Type B pancreatic cell (in vitro differentiated cells): Measurements from ENCODE around the gene GCH1. TPM values are rescaled to one million over a fixed set of nuclear protein-coding genes. Genes with fewer than 3 reads are reported as not detected.
"Not testable (repeated sequence)": the region's sequence is repeated elsewhere in the genome, so short reads cannot be mapped to it uniquely, and the experiment has no call there.

Experiments
- DNase-seq: peaks from one replicate; pipeline ENCODE4 v3.0.0; 2021; ENCODE audit warnings: mixed read lengths; ENCODE audit not compliant: unreplicated experiment; ENCODE audit errors: extremely low spot score
- H3K27ac Mint-ChIP-seq: 2 replicates; pipeline ENCODE4 v1.8.0; 2021; ENCODE audit warnings: mild to moderate bottlenecking, mixed read lengths
- H3K27me3 Mint-ChIP-seq: 2 replicates; pipeline ENCODE4 v1.8.0; 2021; ENCODE audit warnings: mixed read lengths
- H3K36me3 Mint-ChIP-seq: 2 replicates; pipeline ENCODE4 v1.8.0; 2021; ENCODE audit warnings: mixed read lengths
- H3K4me1 Mint-ChIP-seq: one replicate; pipeline ENCODE4 v1.8.0; 2021; ENCODE audit warnings: mixed read lengths; ENCODE audit not compliant: unreplicated experiment
- H3K4me3 Mint-ChIP-seq: 2 replicates; pipeline ENCODE4 v1.8.0; 2021; ENCODE audit warnings: mild to moderate bottlenecking, mixed read lengths
- H3K9me3 Mint-ChIP-seq: 2 replicates; pipeline ENCODE4 v1.8.0; 2021; ENCODE audit warnings: mixed read lengths
- CTCF ChIP-seq: fragments of 200-600 bp; sonication (generic); conservative IDR thresholded peaks from 2 replicates; pipeline ENCODE4 v1.5.0; 2021; ENCODE audit warnings: antibody characterized with exemption, mild to moderate bottlenecking
- total RNA-seq: library from RNA; stranded (reverse); gene quantifications from 2 replicates; pipeline ENCODE4 v1.2.1, GENCODE V29; 2021; ENCODE audit warnings: low replicate concordance

GCH1 gene
- total RNA-seq, 1 donor from 2014 or later = 18.2 TPM

DNA sequence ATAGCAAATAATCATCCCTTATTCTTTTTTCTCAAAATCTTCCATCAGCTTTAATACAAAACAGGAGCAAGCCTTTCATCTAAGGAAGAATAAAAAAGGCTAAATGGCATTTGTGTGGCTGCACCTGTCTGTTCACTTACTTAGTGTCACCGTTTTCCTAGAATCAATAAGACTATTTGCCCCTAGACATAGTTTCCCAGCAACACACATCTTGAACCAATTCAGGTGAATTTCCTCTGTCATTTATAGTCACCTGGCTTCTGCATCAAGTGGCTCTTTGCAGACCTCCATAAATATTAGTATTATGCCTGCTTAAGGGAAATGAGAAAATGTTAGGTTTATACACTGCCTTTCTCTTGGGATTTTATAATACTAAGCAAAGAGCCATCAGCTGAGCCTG, 17.4 kb upstream of the GCH1 start:
- H3K4me1 Mint-ChIP-seq = no peaks in the 10 kb centered on the region
- DNase-seq = no peak
- H3K36me3 Mint-ChIP-seq = no peaks in the 10 kb centered on the region
- TF ChIP-seq CTCF = no peak
- no peak overlapping the region for H3K27ac Mint-ChIP-seq
- H3K27me3 Mint-ChIP-seq = no peaks in the 10 kb centered on the region
- no peaks in the 10 kb centered on the region for H3K9me3 Mint-ChIP-seq
- H3K4me3 Mint-ChIP-seq = no peak overlapping the region

GRCh38 chr14:54919330-54919729, 16.7 kb upstream of the GCH1 start:
- Mint-ChIP-seq H3K27ac (no peak overlapping the region), H3K27me3 (no peaks in the 10 kb centered on the region), H3K4me1 (no peaks in the 10 kb centered on the region), H3K9me3 (no peaks in the 10 kb centered on the region), H3K36me3 (no peaks in the 10 kb centered on the region), H3K4me3 (no peak overlapping the region)
- DNase-seq = no peak
- TF ChIP-seq CTCF = no peak

- H3K27me3 Mint-ChIP-seq = no peaks in the 10 kb centered on the region
- no peaks in the 10 kb centered on the region for H3K4me1 Mint-ChIP-seq
- no peaks in the 10 kb centered on the region for H3K9me3 Mint-ChIP-seq
- DNase-seq = no peak
- H3K36me3 Mint-ChIP-seq = no peaks in the 10 kb centered on the region
- no peak overlapping the region for H3K27ac Mint-ChIP-seq
- H3K4me3 Mint-ChIP-seq = no peak overlapping the region
- TF ChIP-seq CTCF = no peak
Measured at GRCh38 chr14:54918427-54918826, 15.8 kb upstream of the GCH1 start.

- no peak for TF ChIP-seq CTCF
- Mint-ChIP-seq H3K36me3 (no peaks in the 10 kb centered on the region), H3K4me1 (no peaks in the 10 kb centered on the region), H3K27me3 (no peaks in the 10 kb centered on the region), H3K4me3 (no peak overlapping the region), H3K9me3 (no peaks in the 10 kb centered on the region), H3K27ac (no peak overlapping the region)
- DNase-seq = no peak
Measured at GRCh38 chr14:54916101-54916500, 13.5 kb upstream of the GCH1 start.

DNA sequence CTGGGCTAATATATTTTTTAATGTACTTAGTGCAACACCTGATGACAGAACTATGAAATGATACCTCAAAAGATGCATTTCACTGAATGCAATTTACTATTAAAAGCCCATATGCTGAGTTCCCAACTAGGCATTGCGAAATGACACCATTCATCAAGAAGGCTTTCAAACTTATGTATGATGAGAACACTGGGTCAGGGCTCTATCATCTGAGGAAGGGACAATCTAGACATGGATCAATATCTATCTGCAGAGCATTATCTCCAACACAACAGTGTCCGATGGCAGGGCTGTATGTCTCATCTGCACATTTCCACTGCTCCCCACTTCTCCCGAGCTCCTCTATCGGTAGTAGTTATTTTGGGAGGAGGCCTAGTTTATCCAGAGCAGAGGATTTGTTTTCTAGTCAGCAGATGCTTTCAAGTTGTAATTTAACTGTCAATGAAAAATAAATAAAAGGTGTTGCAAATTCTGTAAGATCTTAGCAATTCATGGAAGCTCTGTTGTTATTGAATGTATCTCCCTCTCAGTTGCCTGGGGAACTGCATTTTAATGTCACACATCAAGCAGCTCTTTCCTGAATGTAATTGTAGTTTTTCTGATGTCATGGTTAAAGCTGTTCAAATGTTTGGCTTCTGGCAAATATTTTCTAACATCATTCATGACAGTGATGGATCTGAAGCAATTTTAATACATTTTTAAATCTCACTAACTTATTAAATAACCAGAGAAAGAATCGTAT, 7.4 kb upstream of the GCH1 start:
- H3K27ac Mint-ChIP-seq = peak overlapping the region; percentile 39
- peaks cover 8% of the 10 kb centered on the region for H3K27me3 Mint-ChIP-seq
- no peaks in the 10 kb centered on the region for H3K9me3 Mint-ChIP-seq
- no peaks in the 10 kb centered on the region for H3K36me3 Mint-ChIP-seq
- no peak overlapping the region for H3K4me3 Mint-ChIP-seq
- no peak for DNase-seq
- no peak for TF ChIP-seq CTCF
- H3K4me1 Mint-ChIP-seq = no peaks in the 10 kb centered on the region

DNA sequence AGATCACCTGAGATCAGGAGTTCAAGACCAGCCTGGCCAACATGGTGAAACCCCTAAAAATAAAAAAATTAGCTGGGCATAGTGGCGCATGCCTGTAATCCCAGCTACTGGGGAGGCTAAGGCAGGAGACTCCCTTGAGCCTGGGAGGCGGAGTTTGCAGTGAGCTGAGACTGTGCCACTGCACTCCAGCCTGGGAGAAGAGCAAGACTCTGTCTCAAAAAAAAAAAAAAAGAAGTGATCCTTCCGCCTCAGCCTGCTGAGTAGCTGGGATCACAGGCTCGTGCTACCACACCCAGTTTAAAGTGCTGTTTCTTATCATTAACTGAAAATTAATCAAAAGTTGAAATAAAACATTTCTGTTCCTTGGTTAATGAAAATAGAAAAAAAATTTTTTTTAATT, 6.3 kb upstream of the GCH1 start:
- not testable (repeated sequence) for DNase-seq, H3K4me3 Mint-ChIP-seq, H3K9me3 Mint-ChIP-seq, H3K4me1 Mint-ChIP-seq, H3K36me3 Mint-ChIP-seq, H3K27ac Mint-ChIP-seq
- peaks cover 12% of the 10 kb centered on the region for H3K27me3 Mint-ChIP-seq
